GM12878 (cell line): ENCODE measurements around the gene EEFSEC. TPM values are rescaled to one million over a fixed set of nuclear protein-coding genes. Genes with fewer than 3 reads are reported as not detected.

ENCODE experiments used
- ATAC-seq: fragments of 200-7000 bp; cut with Tn5 transposase; 3 replicates; pipeline ENCODE4 v1.9.1; 2020; ENCODE audit warnings: mild to moderate bottlenecking, moderate library complexity
- BruUV-seq: library from RNA; stranded (reverse); fragments of 400-500 nt; replicated peaks from 2 replicates; lab custom pipeline; 2021; lab: Mats Ljungman, UMichigan
- CTCF ChIA-PET: fragments of 300-600 bp; sonication (Branson Sonifier 250); formaldehyde crosslinking; extraction: SDS; loops from one replicate; lab custom pipeline; 2021; ENCODE audit warnings: inconsistent platforms; lab: Yijun Ruan, JAX
- POLR2A ChIA-PET: fragments of 350-600 bp; formaldehyde crosslinking; extraction: SDS; loops from one replicate; lab custom pipeline; 2021; ENCODE audit warnings: inconsistent platforms; lab: Charles Lee
- RAD21 ChIA-PET: fragments of 300-600 bp; sonication (Branson Sonifier 250); formaldehyde crosslinking; loops from one replicate; lab custom pipeline; 2023; ENCODE audit warnings: antibody characterized with exemption; ENCODE audit not compliant: unreplicated experiment; lab: Charles Lee
- SMC1A ChIA-PET: fragments of 300-600 bp; sonication (Branson Sonifier 250); formaldehyde crosslinking; loops from one replicate; lab custom pipeline; 2023; ENCODE audit not compliant: unreplicated experiment, uncharacterized antibody; lab: Charles Lee
- DNase-seq: peaks from one replicate; pipeline ENCODE4 v3.0.0-alpha.2; 2011; ENCODE audit warnings: low read depth, low spot score
- FAIRE-seq: peaks from 3 replicates; lab custom pipeline; 2011; peaks lifted over from hg19 to GRCh38; lab: Jason Lieb, UNC
- H2AFZ ChIP-seq: 2 replicates; pipeline ENCODE4 v1.6.0; 2011; ENCODE audit warnings: low read depth, low read length, control low read depth; ENCODE audit not compliant: control insufficient read depth
- H3K27ac ChIP-seq: 2 replicates; pipeline ENCODE4 v1.5.1; 2011; ENCODE audit warnings: control low read depth; ENCODE audit not compliant: control insufficient read depth, insufficient read depth
- H3K27me3 ChIP-seq, 2 experiments: replicated peaks in 1 of 2; 2 replicates each; pipeline versions ENCODE4 v1.6.0 to v1.6.1; 2011; ENCODE audit warnings: low read length in 1 of 2; ENCODE audit not compliant: control insufficient read depth in 2 of 2, insufficient read depth in 2 of 2
- H3K36me3 ChIP-seq, 2 experiments: 2 replicates each; pipeline ENCODE4 v1.5.1; 2011; ENCODE audit warnings: low read length in 1 of 2; ENCODE audit not compliant: control insufficient read depth in 2 of 2, insufficient read depth in 2 of 2
- H3K4me1 ChIP-seq: 2 replicates; pipeline ENCODE4 v1.6.1; 2011; ENCODE audit warnings: mild to moderate bottlenecking, low read length, moderate library complexity, mixed read lengths; ENCODE audit not compliant: control insufficient read depth, insufficient read depth
- H3K4me2 ChIP-seq: 2 replicates; pipeline ENCODE4 v1.6.0; 2011; ENCODE audit warnings: control low read depth; ENCODE audit not compliant: control insufficient read depth, insufficient read depth
- H3K4me3 ChIP-seq: fragments of 200-600 bp; sonication (generic); 2 replicates; pipeline ENCODE4 v1.5.1; 2016
- H3K79me2 ChIP-seq: 2 replicates; pipeline ENCODE4 v1.6.0; 2011; ENCODE audit warnings: low read length; ENCODE audit not compliant: control insufficient read depth, insufficient read depth
- H3K9ac ChIP-seq: 2 replicates; pipeline ENCODE4 v1.8.0; 2011; ENCODE audit warnings: low read length, control low read depth, mixed read lengths; ENCODE audit not compliant: control insufficient read depth, insufficient read depth
- H3K9me3 ChIP-seq: replicated peaks from 3 replicates; pipeline ENCODE4 v1.5.1; 2011; ENCODE audit warnings: mild to moderate bottlenecking, low read length; ENCODE audit not compliant: control insufficient read depth, insufficient read depth
- H4K20me1 ChIP-seq: 2 replicates; pipeline ENCODE4 v1.6.0; 2011; ENCODE audit not compliant: control insufficient read depth, insufficient read depth
- CREM ChIP-seq: IDR thresholded peaks from 2 replicates; pipeline ENCODE4 v1.6.1; 2014; ENCODE audit warnings: antibody characterized with exemption, low read depth
- FOS ChIP-seq: IDR thresholded peaks from 3 replicates; pipeline ENCODE4 v1.6.1; 2011; ENCODE audit warnings: borderline replicate concordance; ENCODE audit not compliant: insufficient read length; ENCODE audit errors: extremely low read depth
- MLLT1 ChIP-seq: fragments of 450-650 bp; IDR thresholded peaks from 2 replicates; pipeline ENCODE4 v1.6.1; 2016; ENCODE audit warnings: mild to moderate bottlenecking
- MTA2 ChIP-seq: fragments of 450-650 bp; IDR thresholded peaks from 2 replicates; pipeline ENCODE4 v1.6.1; 2016; ENCODE audit warnings: low read depth, mild to moderate bottlenecking, moderate library complexity
- whole genome bisulfite sequencing: methylation state at CpG from one replicate; pipeline ENCODE4 v1.1.6; 2016; ENCODE audit warnings: low lambda C conversion rate; ENCODE audit not compliant: insufficient replicate concordance, insufficient coverage; ENCODE audit errors: missing lambda C conversion rate; 5-methylcytosine and 5-hydroxymethylcytosine counted together
- in situ Hi-C: fragments of 300-500 bp; cut with MboI; formaldehyde crosslinking; loops from 9 replicates; pipeline ENCODE4 v1.14.3; 2018; ENCODE audit warnings: mixed read lengths
- intact Hi-C: fragments of 100-400 bp; cut with micrococcal nuclease; formaldehyde crosslinking; loops from one replicate; pipeline ENCODE4 v1.14.2; 2022; ENCODE audit not compliant: unreplicated experiment
- polyA plus RNA-seq, 11 experiments: library from polyadenylated mRNA; depleted of rRNA in 4 of 11; unstranded in 6 of 11; stranded (reverse) in 5 of 11; fragments of >200 nt; fragmentation: Nextera tagmentation in 4 of 11; fragmentation: Illumina TruSeq in 1 of 11; extraction: Ambion mirVana in 4 of 11; extraction: Trizol in 1 of 11; gene quantifications; 1 replicate in 1 of 11; 2 replicates in 10 of 11; pipeline versions ENCODE4 v1.2.1 to v1.2.3, GENCODE V29; 2011 to 2016; ENCODE audit warnings: inconsistent platforms in 2 of 11, missing spikeins in 2 of 11, low read depth in 1 of 11
- total RNA-seq, 4 experiments: library from RNA; depleted of rRNA in 3 of 4; stranded (reverse); fragments of >200 nt in 3 of 4; fragmentation: Illumina TruSeq in 1 of 4; extraction: Trizol in 1 of 4; gene quantifications; 2 replicates each; pipeline versions ENCODE4 v1.2.1 to v1.2.3, GENCODE V29; 2013 to 2021

The EEFSEC gene
- total and polyA plus RNA-seq, 10 of the 15 experiments (the other 5 are each of a cell fraction or from before 2014, with no cell fraction given): 0.29 to 29.1 (median 16.1) TPM

GRCh38 chr3:128421439-128421836 lies 268.2 kb downstream of the EEFSEC start (continued):
- TF ChIP-seq MLLT1: no peak
- no peak for TF ChIP-seq FOS
- no peak for TF ChIP-seq CREM

- Histone ChIP-seq H3K9me3 (no peaks in the 10 kb centered on the region), H3K36me3 (no peaks in the 10 kb centered on the region), H3K9ac (no peak overlapping the region), H3K27ac (no peak overlapping the region), H4K20me1 (no peaks in the 10 kb centered on the region), H3K4me2 (no peak overlapping the region), H3K4me1 (no peaks in the 10 kb centered on the region), H3K4me3 (no peak overlapping the region), H2AFZ (no peak overlapping the region), H3K79me2 (no peaks in the 10 kb centered on the region), H3K27me3 (no peaks in the 10 kb centered on the region)
- ChIA-PET RAD21 (no interaction called here), SMC1A (interaction anchor here (1.4 kb wide), 1 partner anchor 327 kb away, joined by 4 read pairs; no protein-coding TSS in a partner anchor), POLR2A (no interaction called here), CTCF (no interaction called here)
- no TSS peak for BruUV-seq
- FAIRE-seq: no peak
- no peak for ATAC-seq
- DNase-seq: no peak
- no peak for TF ChIP-seq MTA2
- in situ Hi-C loops (loop anchor here (5.0 kb wide), 1 partner anchor 185 kb away; no protein-coding TSS in a partner anchor), intact Hi-C loops (no loop called here)
- WGBS: 49% methylated on average over 7 of the region's 7 CpGs
Observed at GRCh38 chr3:128421966-128422365, 268.7 kb downstream of the EEFSEC start.
